Germinal center (tissue), 1 donor: ENCODE data around the gene ERCC5.

Experiments
- DNase-seq: peaks from one replicate; pipeline ENCODE4 v3.0.0; 2012; ENCODE audit warnings: mixed read lengths, low spot score

ERCC5 gene

GRCh38 chr13:102892503-102892902 lies 46.7 kb downstream of the ERCC5 start:
- DNase-seq: no peak

DNA sequence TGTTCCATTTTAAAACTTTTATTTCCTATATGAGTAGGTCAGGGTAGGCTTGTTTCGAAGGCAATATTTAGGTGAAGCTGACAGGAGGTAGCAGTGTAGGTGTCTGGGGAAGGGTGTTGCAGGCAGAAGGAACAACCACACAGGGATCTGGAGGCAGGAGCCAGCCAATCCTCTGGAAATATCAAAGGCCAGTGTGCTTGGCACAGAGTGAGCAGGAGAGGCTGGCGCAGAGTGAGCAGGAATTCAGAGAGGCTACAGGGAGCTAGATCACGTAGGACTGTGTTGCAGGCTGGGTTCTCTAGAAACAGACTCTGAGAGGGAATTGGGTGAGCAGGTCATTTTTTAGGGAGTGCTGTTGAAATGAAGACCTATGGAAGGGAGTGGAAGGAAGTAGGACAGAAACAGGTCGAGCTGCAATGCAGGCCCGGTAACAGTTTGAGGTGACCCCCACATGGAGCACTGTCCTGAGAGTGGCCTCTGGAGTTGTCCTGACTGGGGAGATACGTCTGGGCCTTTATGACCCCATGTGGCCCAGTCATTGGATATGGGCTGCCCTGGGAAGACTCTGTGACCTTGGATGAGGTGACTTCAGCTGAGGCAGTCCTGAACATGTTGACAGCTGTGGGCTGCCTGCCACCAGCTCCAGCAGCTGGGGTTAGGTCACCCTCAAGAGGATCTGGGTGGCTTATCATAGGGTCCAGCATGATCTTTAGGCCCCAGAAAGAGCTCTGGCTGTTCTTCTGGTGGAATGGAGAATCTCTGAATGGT lies 51.7 kb downstream of the ERCC5 start:
- no peak for DNase-seq

GRCh38 chr13:102900193-102900608 lies 54.4 kb downstream of the ERCC5 start:
- DNase-seq: no peak

- DNase-seq: no peak
These were observed 55.2 kb downstream of the ERCC5 start for GRCh38 chr13:102901056-102901455.

DNA sequence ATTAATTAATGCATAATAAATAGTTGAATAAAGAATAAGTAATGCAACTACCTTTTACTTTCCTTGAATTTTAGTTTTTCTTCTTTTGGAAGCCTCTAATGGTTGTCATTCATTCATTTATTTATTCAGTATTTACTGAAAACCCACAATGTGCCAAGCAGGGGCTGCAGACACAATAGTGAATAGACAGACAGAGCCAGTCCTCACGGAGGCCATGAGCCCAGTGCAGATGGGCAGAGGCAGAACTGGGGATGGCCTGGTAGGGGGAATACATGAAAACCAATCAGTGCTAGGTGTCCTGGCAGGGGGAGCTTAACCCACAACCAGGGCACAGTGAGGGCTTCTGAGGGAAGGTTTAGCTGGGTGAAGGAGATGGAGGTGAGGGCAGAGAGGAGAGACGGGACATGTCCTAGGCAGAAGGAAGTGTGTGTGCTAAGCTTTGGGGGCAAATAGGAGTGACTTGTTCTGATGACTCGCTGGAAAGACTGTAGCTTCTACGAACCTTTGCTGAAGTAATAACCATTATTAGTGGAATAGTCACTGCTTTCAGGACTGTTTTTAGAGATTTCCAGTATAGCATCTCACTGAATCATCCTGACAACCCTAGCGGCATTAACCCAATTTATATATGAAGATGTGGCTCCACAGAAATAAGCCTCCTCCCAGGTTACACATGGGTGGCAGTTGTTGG lies 55.9 kb downstream of the ERCC5 start:
- DNase-seq: no peak

GRCh38 chr13:102902789-102903347 lies 57.0 kb downstream of the ERCC5 start:
- DNase-seq: no peak

GRCh38 chr13:102903659-102904407 lies 58.0 kb downstream of the ERCC5 start:
- peak; percentile 11 for DNase-seq

GRCh38 chr13:102904408-102904862 lies 58.6 kb downstream of the ERCC5 start:
- no peak for DNase-seq

DNA sequence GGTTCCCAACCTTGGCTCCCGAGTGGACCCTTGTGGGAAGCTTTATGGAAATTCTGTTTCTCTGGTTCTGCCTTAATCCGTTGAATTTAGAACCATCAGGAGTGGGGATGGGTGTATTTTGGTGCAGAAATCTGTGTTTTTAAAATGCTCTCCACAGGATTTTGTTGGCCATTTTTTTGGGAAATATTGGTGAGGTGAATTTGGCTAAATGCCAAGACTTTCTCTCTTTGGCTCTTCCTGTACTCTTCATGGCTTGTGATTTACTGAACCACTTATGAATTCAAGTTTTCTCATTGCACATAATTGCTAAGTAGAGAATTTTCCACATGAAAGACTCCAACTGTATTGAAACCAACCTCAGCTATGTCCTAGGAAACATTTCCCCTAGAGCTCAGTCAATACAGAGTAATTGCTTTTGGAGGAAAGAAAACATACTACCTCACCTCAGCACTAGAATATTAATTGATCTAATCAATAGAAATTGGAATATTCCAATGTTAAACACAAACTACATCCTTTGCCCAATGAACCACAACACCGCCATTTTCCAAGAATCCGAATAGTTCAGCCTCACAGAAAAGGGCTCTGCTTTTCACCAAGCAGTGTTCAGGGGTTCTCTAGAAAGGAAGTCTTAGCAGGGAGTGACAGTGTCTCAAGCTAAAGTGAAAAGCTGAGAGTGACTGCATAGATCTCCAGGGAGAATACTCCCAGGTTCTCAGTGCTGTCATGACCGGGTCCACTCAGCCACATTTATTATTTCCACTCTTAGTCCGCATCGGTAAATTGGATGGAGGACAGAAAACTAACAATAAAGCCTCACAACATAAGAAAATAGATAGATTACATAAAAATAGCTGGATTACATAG lies 60.3 kb downstream of the ERCC5 start:
- no peak for DNase-seq

- DNase-seq: no peak
These were observed 61.4 kb downstream of the ERCC5 start for GRCh38 chr13:102907016-102907756.

- DNase-seq: no peak
These were observed 62.2 kb downstream of the ERCC5 start for GRCh38 chr13:102907886-102908515.

DNA sequence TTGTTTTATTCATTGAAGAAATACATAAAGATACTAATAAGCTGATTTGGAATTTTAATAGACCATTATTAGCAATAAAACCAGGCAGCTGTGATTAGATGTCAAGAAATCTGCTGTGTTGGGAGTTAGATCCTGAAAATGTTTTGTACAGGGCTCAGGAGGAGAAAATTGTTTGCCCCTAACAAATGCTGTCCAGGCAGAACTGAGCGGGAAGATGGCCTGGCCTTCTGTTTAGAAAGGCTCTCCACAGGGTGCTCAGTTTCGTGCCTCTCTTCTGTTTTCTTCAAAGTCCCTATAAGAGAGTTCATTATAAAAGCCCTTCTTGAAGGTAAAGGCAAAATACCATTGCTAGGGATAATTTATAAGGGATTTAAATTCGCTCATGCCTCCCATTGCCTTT lies 64.1 kb downstream of the ERCC5 start:
- no peak for DNase-seq

- DNase-seq: no peak
These were observed 65.5 kb downstream of the ERCC5 start for GRCh38 chr13:102911336-102911735.

GRCh38 chr13:102912599-102912998 lies 66.8 kb downstream of the ERCC5 start:
- DNase-seq: no peak

- no peak for DNase-seq
These were observed 68.1 kb downstream of the ERCC5 start for GRCh38 chr13:102913914-102914313.

DNA sequence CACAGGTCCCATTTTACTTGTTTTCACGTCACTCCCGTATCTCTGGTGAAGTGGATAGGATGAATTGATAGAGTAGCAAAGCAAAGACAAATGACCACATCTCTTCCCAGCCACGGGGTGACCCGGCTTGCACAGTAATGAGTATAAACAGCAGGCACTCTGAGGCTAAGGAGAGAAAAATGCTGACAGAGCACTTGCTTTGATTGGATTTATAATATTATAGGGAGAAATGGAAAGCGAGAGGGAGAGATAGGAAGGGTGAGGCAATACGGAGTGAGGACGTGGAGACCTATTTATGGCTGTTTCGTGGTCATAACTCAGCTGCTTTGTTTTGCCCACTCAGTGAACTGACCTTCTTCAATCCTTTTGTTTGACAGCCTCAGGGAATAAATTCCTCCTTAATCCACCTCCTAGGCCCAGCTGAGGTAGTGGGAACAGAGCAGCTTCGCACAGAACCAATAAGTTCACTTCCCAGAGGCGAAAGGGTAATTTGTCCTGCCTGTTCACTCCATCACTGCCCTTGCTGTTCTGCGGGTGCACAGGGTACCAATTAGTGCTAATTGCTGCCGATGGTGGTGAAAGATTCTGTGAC lies 68.6 kb downstream of the ERCC5 start:
- DNase-seq: no peak

- DNase-seq: no peak
These were observed 69.6 kb downstream of the ERCC5 start for GRCh38 chr13:102915393-102915930.

- DNase-seq: no peak
These were observed 71.2 kb downstream of the ERCC5 start for GRCh38 chr13:102917019-102917418.

GRCh38 chr13:102922184-102922583 lies 76.4 kb downstream of the ERCC5 start:
- DNase-seq: no peak
